SIG-M5 treated with dmso at 0.1 percent for 504 hours (cell line): Measurements from ENCODE around the gene TUBB4B.

ENCODE experiments used
- DNase-seq: peaks from one replicate; lab custom pipeline; 2025; ENCODE audit not compliant: unreplicated experiment; lab: John Stamatoyannopoulos, UW

TUBB4B gene

DNA sequence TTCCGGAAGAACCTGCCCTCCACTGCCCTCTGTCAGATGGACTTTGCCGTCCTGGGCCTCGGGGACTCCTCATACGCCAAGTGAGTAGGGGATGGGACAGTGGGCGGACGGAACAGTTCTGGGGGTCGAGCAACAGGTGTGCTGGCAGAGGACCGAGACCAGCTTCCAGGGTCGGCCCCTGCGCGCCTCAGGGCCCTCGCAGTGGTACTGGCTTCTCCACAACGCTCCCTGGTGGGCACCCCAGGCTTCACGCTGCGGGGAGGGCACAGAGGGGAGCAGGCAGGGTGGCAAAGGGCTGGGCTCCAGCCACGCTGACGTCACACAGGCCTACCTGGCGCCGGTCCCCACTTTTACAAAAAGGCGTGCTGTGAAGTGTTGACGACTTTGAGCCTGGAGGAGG, 28.6 kb upstream of the TUBB4B start:
- DNase-seq, result no peak

DNA sequence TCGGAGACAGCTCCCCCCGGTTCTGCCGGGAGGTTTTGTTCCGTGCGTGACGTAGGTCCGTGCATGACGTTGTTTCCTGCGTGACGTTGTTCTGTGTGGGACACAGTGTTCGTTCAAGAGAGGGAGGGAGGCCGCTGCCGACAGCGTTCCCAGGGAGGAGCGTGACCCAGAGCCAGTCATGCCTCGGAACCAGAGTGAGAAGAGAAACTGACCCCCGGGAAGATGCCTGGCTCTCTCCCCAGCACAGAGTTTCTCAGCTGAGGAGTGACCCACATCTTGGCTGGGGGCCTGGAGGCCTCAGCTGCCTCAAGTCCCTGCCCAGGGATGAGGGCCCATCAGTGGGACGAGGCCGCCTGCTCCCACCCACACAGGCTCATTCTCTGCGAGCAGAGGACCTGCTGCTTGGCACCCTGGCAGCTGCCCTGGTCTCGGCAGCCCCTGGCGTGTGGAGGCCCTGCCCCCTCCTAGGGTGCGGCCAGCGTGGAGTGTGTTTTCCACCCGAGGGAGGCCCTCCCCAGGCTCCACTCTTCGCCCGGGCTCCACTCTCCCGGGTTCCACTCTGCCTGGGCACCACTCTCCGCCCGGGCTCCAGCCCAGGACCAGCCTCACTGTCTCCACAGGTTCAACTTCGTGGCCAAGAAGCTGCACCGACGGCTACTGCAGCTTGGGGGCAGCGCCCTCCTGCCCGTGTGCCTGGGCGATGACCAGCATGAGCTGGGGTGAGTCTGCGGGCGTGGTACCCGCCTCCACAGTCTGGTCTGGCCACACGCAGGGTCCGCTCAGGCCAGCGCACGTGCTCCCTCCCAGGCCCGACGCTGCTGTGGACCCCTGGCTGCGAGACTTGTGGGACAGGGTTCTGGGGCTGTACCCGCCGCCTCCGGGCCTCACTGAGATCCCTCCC, 27.7 kb upstream of the TUBB4B start:
- DNase-seq, result no peak

DNA sequence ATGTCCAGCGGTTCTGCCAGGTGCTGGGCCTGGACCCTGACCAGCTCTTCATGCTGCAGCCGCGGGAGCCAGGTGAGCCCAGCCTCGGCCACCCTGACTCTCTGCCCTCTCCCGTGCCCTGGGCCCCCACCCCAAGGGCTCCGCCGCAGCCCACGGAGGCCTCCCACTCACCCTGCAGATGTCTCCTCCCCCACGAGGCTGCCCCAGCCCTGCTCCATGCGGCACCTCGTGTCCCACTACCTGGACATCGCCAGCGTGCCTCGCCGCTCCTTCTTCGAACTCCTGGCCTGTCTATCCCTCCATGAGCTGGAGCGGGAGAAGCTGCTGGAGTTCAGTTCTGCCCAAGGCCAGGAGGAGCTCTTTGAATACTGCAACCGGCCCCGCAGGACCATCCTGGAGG, 26.5 kb upstream of the TUBB4B start:
- DNase-seq, result no peak

DNA sequence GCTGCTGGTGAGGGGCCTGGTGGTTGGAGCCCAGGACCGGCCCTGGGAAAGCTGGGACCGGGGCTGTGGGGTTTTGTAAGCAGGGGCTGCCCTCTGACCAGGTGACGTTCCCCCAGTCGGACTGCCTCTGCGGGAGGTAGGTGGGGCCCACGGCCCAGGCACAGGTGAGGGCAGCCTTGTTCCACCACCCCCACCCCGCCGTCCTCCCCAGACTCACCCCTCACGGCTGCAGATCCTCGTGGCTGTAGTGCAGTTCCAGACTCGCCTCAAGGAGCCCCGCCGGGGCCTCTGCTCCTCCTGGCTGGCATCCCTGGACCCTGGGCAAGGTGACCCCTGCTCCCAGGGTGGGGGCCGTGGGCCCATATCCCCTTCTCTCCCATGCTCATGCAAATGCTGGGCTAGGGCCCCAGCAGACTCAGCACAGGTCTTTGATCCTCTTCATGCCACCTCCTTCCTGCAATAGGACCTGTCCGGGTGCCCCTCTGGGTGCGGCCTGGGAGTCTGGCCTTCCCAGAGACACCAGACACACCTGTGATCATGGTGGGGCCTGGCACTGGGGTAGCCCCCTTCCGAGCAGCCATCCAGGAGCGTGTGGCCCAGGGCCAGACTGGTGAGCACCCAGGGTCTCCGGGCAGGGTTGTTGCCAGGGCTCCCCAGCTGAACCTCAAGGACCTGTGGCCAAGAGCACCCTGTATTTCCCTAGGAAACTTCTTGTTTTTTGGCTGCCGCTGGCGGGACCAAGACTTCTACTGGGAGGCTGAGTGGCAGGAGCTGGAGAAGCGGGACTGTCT, 25.7 kb upstream of the TUBB4B start:
- no peak for DNase-seq

DNA sequence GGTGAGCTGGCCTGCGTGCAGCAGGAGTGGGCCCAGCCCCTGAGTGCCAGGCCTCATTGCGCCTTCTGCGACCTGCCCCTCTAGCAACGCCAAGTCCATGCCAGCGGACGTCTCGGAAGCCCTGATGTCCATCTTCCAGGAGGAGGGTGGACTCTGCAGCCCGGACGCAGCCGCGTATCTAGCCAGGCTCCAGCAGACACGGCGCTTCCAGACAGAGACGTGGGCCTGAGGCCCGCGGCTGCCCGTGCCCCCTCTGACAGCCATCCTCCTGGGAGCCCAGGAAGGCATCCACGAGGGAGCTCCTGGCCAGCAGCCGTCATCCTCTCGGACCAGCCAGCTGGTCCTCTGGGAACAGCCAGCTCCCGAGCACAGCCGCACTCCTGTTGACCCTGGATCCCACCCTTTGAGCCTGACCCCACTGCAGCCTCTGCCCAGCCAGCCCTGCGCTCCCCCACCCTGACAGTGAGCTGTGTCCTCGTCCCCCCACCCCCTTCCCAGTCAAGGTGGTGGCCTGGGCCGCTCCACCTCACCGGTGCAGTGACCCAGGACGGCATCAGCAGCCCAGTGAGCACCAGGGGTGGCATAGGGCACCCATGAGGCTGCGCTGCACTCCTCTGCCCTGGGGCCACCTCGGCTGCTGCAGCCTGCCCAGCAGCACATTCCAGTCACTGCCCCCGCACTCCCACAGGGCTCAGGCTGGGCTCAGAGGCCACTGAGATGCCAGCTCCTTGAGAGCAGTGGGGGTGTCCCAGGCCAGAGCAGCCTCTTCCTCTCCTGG, 24.7 kb upstream of the TUBB4B start:
- DNase-seq, result no peak

DNA sequence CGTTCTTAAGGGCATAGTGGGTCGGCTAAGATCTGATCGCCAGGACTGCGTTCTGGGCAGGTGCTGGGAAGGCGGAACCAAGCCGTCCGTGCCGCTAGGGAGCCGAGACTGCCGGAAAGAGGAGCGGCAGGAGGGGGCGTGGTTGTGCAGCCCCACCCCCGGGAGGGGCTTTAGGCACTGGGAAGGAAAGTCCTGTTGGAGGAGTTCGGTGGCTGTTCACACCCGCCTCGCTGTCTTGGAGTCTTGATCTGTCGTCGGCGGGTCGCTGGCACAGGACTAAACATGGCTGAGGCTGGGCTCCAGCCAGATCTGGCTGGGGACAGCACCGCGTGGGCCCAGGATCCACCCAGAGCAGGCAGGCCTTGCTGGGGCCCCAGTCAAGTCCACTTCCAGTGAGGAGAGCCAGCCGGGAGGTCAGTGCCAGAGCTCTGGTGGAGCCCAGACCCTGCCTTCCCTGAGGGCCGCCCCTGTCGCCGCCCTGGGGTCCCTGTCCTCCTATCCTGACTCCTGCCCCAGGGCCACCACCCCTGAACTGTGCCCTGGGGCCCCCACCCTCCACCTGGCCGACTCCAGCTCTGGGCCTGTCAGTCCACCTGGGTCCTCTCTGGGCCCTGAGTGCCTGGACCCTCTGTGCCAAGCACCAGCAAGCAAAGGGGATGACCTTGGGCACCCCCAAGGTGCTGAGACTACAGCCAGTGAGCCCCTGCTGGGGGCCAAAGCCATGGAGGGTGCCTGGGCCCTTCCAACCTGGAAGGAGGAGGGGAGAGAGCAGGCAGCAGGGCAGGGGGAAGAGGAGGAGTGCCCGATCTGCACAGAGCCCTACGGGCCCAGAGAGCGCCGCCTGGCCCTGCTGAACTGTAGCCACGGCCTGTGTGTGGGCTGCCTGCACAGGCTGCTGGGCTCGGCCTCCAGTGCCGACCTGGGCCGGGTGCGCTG, 23.5 kb upstream of the TUBB4B start:
- DNase-seq, result peak; percentile 32

DNA sequence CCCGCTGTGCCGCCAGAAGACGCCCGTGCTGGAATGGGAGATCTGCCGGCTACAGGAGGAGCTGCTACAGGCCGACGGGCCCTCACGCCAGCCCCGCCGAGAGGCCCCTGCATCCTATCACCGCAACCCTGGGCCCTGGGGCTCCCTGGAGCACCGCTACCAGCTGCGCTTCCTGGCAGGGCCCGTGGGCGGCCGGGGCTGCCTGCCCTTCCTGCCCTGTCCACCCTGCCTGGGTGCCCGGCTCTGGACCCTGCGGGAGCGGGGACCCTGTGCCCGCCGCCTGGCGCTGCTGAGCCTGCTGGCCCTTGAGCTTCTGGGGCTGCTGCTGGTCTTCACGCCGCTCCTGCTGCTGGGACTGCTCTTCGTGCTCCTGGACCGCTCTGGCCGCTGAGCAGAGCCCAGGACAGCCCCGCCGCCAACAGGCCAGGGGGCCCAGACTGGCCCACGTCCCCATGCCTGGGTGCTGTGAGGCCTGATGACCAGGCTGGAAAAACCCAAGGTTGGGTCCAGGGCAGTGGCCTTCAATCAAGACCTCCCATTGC, 22.8 kb upstream of the TUBB4B start:
- no peak for DNase-seq

DNA sequence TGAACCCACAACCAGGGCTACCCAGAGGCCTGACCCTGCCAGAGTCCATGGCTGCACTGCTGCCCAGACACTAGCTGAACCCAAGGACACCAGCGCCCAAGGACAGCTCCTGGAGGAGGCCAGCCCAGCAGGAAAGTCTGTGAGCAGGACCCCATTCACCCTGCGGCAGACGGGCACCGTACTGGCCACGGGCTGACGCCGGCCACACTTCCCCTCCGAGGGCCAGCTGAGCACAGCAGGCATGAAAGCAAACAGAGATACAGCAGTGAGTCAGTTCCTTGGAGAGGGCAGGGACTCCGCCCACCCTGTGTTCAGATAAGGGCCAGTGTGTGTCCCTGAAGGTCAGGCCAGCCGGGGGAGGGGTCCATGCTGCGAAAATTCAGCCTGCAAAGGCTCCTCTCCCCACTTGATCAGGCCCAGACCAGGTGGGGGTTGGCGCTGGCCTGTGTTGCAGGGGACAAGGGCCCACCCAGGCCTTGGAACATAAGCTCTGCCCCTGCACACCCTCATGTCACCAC, 22.3 kb upstream of the TUBB4B start:
- no peak for DNase-seq

DNA sequence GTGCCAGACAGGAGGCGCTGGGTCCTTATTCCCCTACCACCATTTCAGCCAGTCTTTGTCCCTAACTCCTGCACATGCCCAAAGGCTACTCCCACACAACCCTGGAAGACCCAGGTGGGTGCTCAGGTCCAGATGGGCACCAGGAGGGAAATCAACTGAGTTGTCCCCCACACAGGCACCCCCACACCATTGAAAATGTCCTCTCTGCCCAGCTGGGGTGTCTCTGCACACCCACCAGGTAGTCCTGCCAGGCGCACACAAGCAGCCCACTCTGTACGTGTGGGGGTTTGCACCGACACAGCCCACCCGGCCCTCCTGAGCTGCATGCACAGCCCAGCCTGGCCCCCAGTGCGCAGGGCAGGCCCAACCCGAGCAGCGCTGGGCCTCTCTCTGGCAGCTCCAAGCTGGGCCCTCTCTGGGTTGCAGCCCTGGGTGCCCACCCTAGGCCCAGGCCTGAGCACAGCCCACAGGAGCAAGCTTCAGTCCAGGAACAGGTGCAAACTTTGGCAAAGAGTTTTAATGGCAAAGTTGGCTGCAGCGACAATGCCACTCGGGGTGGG, 21.2 kb upstream of the TUBB4B start:
- no peak for DNase-seq

DNA sequence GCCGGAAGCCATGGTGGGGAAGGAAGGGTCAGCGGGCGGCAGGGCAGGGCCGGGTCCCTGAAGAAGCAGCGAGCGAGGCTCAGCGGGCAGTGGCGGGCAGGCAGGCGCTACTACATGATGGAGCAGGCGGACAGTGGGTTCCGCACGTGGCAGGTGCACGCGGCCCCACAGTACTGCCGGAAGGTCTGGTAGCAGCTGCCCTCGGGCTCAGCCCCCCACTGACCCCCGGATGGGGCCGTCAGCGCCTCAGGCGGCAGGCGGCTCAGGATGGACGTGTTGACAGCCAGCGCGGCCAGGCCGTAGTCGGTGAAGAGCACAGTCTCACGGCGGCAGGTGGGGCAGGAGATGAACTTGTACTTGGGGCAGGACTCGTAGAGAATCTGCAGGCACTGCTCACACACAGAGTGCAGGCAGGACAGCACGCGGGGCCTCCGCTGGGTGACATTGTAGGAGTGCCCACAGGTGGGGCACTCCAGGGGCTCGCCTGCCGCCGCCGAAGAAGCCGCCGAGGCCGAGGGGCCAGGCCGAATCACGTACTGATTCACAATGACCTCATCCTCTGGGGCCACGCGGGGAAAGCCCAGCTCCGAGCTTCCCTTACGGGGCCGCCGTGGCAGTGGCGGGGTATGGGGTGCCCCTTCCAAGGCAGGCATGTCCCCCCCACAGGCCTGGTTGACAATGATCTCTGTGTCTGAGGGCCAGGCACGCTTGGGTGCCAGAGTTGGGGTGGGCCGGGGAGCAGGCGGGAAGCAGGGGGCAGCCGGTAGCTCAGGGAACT, 20.6 kb upstream of the TUBB4B start:
- no peak for DNase-seq

DNA sequence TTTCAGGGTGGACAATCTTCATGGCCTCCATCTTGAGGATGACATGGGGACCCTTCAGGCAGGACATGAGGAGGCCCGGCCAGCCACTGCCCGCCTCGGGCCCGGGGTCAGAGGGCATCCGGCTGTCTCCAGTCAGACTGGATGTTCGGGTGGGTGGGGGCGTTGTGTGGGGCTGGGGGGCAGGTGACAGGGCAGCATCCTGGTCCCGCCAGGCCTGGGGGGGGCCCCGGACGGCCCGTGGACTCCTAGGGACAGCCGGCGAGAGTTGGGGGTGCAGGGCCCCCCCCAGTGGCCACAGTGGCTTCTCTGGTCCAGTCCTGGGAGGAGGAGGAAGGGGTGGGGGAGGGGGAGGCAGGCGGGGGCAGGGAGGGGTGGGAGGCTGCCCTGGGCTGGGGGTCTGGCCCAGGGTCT, 20.0 kb upstream of the TUBB4B start:
- no peak for DNase-seq

DNA sequence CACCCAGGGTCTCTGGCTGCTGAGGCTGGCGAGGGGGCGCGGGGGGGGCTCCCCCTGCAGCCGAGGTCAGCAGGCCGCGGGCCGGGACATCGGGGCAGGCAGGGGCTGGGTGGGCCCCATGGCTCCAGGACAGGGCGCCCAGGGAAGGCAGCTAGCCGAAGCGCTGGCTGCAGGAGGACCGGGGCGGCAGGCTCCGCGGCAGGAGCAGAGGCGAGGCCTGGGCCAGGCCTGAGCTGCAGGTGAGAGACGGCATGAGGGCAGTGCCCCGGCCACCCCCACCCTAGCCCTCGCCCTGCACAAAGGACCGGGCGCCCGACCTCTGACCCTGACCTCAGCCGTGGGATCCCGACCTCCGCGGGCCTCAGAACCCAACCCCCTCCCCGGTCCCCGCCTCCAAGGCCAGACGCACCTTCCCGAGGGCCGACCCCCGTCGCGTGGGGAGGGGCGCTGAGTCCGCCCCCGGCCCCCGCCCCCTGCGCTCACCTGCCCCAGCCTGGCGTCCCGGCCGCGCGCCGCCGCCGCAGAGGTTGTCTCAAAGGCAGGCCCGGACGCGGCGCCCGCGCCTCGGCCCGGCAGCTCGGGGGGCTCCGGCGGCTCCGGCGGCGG, 19.5 kb upstream of the TUBB4B start:
- no peak for DNase-seq

DNA sequence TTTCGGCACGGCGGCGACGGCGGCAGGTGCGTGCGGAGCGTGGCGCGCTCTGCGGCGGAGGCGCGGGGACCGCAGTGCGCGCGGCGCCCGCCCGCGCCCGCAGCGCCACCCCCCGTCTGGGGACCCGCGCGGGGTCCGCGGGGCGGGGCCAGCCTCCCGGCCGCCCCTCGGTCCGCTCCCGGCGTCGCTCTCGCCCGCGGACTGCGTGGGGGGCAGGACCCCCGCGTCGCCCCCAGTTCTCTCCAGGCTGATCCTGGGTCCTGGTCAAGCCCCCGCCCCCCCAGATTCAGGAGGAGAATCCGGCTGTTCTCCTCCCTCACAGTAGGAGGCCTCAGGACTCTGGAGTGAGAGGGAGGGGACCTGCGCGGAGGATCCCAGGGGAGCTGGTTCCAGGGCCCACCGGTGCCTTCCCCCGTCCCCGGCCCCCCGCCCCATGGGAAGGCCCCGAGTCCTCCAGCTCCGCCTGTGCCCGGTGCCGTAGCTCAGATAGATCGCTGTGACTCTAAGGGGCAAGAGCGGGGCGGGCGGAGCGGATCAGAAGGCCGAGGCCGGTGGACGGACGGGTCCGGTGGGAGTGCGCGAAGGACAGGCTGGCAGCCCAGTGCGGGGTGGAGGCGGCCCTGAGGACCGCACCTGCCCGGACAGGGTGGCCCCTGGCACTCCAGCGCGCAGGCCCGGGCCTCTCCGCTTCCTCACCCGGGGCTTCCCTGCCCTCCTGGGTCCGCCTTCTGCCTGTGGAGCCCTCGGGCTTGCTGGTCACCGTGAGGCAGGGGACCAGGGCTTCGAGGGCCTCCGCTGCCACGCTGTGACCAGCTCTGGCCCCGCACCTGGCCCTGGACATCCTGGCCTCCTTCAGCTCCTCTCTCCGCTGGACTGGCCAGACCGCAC, 18.7 kb upstream of the TUBB4B start, which contains the start of gene RNF208:
Gene RNF208, minus strand, starts transcription at position 51 of the 888 bp plus-strand sequence. CDS start 1,028 bp downstream, outside the sequence.
- no peak for DNase-seq

DNA sequence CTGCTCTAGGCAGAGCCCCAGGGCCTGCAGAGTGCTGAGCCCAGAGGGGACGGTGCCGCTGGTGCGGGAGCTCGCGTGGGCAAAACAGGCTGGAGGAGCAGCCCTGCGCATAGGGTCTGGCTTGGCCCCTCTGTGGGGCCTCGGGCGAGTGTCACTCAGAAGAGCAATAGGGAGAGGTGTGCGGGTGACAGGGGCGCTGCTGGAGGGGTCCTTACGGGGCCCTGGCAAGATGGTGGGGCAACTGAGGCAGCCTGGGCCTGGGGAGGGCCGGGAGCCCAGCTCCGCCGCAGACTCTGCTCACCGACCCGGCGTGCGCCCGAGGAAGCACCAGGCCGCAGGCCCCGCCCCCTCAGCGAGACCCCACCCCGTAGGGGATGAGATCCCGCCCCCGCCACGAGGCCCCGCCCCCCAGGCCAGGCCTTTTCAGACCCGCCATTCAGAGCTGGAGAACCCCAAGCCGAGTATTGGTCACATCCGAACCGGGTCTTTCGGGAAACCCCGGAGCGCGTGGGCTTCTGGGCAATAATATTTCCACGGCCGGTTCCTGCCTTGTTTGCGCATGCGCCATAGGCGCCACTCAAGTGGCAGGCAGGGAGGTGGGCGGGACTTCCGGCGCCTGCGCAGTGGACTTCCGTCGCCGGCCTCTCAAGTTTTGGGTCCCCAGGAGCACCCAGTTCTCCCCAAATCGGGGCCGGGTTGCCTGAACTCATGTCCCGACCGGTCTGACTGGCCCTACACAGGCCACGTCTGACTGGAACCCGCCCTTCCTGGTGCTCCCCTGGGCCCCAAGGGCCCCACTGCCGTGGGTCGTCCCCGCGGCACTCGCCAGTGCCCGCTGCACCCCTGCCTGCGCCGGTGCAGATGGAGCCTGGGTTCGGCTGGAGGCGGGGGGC, 17.8 kb upstream of the TUBB4B start:
- DNase-seq, result peak; percentile 95

DNA sequence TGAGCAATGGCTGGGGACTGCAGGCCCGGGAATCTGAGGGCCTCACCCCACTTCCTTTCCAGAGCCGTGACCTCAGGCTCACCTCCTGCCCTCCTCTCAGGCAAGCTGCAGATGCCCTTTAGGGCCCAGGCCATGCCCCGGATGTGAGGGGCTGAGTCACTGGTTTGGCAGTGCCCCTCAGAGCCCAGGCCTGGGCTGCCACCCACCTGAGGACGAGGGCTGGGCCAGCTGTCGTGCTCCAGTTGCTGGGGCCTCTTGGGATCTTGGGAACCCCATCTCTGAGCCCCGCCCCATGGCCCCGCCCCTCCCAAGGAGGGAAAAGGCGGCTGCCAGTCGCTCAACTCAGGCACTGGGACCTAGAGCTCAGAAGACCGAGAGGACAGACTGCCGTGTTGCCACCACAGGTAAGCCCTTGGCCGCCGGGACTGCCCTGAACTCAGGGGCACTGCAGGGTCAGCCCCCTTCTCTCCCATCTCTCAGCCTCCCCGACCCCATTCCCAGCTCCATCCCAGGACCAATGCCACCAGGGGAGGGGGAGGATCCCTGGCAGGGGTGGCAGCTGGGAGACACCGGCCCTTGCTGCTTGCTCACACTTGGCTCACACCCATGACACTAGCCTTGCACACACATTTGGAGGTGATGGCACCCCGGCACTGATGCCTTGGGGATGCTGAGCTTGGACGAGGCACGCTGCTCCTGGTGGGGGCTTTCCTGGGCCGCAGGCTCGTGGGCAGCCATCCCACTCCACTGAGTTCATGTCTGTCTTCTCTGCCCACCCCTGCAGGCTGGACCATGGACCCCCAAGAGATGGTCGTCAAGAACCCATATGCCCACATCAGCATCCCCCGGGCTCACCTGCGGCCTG, 16.0 kb upstream of the TUBB4B start, which contains the start of gene CYSRT1:
Gene CYSRT1, plus strand, starts transcription at position 345 of the 865 bp plus-strand sequence. Its CDS starts 448 bp downstream, at position 793.
- no peak for DNase-seq
